Skin epidermis (tissue), 12 donors: Measurements from ENCODE around the gene ENPP7.

Experiments
- H3K27ac ChIP-seq, 21 experiments: fragments of 200-600 bp; sonication (generic) in 11 of 21; one replicate each; pipeline ENCODE4 v1.5.0; 2020; ENCODE audit warnings: mild to moderate bottlenecking in 3 of 21, inconsistent platforms in 2 of 21, moderate library complexity in 2 of 21
- H3K4me3 ChIP-seq, 7 experiments: fragments of 200-600 bp; sonication (generic) in 2 of 7; one replicate each; pipeline ENCODE4 v1.5.0; 2020; ENCODE audit warnings: inconsistent platforms in 2 of 7, mild to moderate bottlenecking in 2 of 7, moderate library complexity in 1 of 7

ENPP7 gene, protein sequence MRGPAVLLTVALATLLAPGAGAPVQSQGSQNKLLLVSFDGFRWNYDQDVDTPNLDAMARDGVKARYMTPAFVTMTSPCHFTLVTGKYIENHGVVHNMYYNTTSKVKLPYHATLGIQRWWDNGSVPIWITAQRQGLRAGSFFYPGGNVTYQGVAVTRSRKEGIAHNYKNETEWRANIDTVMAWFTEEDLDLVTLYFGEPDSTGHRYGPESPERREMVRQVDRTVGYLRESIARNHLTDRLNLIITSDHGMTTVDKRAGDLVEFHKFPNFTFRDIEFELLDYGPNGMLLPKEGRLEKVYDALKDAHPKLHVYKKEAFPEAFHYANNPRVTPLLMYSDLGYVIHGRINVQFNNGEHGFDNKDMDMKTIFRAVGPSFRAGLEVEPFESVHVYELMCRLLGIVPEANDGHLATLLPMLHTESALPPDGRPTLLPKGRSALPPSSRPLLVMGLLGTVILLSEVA

DNA sequence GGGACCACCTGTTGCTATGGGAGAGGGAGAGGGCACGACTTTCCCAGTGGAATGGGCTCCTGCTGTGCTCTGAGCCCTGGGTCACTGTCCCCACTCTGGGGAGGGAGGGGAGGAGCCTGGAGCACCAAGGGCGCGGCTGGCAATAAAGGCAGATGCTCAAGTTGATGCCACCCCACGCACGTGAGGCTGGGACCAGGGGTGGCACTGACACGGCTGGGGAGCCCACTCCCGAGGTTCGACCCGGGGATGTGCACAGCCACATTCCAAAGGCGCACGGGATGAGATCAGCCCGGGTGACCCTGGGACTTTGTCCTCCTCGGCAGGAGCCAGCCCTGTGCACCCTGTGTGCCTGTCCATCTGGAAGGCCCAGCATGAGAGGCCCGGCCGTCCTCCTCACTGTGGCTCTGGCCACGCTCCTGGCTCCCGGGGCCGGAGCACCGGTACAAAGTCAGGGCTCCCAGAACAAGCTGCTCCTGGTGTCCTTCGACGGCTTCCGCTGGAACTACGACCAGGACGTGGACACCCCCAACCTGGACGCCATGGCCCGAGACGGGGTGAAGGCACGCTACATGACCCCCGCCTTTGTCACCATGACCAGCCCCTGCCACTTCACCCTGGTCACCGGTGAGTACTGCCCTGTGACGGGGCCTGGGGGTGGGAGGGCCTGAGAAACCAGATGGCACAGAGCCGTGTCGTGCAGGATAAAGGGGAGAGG, at the start of gene ENPP7:
Gene ENPP7 (plus strand): TSS at position 175 of the 715 bp plus-strand sequence. CDS start 197 bp downstream, at position 372.
- H3K4me3 ChIP-seq = no peak within 1 kb of the TSS
- H3K27ac ChIP-seq = no peak within 1 kb of the TSS

- H3K27ac ChIP-seq = no peak overlapping the region
- H3K4me3 ChIP-seq = no peak overlapping the region
Measured at GRCh38 chr17:79681101-79681621, 49.6 kb upstream of the ENPP7 start.

DNA sequence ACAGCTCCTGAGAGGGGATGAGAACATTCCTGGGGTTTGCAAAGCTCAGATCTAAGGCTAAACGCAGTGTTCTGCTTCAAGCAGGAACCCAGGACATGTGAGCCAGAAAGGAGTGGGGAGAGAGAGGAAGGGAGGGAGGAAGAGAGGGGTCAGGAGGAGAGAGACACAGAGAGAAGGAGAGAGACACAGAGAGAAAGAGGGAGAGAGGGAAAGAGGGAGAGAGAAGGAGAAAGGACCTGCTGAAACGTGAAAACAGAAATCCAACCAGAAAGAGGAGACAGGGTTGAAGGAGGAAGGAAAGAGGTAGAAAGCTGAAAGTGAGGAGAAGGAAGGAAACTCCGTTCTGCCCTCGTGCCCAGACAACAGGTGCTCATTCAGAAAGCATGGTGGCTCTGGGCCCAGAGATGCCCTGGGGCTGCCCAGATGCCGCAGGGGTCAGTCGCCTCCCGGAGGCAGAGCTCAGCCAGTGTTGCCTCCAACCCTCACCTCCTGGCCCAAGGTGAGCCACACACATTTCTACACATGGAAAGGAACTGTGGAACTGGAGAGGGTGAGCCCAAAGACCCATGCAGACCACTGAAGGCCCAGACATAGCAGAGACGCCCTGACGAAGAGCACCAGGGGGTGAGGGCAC, 49.0 kb upstream of the ENPP7 start:
- no peak overlapping the region for H3K27ac ChIP-seq
- no peak overlapping the region for H3K4me3 ChIP-seq

DNA sequence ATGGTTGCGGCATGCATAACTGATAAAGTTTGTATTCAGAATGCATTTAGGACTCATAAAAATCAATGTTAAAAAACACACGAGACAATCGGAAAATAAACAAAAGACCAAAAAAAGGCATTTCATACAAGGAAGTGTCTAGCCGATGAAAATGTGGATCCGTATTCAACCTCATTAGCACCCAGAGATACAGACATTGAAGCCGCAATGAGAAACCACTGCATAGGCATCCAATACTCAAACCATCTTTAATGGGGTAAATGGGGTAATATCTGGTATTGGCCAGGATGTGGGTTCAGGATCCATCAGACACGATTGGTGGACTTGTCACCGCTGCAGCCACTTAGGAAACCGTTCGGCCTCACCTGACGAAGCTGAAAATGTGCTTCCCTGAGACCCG, 47.4 kb upstream of the ENPP7 start:
- H3K27ac ChIP-seq = no peak overlapping the region
- H3K4me3 ChIP-seq = no peak overlapping the region

DNA sequence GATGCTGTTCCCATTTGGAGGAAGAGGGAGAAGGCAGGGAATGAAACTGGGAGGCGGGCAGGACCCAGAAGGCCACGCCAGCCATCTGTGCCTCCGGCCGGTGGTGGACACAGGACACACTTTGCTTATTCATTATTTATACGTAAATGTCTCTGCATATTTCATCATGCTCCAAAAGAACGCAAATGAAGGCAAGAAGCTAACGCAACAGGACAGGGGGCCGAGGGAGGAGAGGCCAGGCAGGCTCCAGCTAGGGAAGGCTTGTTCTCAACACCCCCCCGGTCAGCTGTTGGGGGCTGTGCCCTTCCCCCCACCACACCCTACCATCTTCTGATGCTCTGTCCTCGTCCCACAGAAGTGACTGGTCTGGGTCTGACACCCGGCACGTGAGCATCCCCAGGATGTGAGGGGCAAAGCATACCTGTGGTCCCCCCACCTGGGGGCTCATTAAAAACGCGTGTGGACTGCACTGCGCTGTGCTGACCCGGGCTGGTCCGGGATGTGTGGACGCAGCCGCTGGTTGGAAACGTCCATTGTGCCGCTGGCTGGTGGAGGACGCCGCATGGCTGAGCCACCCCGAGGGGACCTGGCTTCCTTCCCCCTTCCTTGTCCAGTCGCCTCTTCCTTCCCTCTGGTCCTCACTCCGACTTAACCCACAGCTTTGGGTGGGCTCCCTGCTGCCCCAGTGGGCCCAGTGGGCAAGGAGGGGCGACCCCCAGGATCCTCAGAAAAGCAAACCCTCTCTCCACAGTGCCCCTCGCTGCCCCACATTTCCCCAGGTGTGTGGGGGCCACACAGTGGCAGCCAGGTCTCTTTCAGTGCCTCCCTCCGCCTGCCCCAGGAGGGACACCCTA, 46.4 kb upstream of the ENPP7 start:
- no peak overlapping the region for H3K27ac ChIP-seq
- H3K4me3 ChIP-seq = no peak overlapping the region

DNA sequence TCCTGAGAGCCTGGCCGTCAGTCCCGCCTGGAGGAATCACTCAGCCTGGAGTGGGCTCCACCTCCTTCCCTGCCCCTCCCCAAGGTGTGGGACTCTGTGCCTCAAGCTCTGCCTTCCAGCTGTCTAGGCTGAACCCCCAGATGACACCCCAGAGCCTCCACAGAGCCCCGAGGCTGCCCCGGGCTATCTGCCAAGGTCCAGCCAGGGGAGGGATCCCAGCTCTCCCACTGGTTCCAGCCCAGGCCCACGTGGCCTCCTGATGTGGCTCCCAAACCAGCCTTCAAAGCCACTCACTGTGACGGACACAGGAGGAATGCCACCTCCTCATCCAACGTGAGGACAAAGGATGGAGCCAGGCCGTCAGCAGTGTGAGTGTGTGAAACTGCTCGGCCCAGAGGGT, 45.6 kb upstream of the ENPP7 start:
- Histone ChIP-seq H3K27ac (no peak overlapping the region), H3K4me3 (no peak overlapping the region)

DNA sequence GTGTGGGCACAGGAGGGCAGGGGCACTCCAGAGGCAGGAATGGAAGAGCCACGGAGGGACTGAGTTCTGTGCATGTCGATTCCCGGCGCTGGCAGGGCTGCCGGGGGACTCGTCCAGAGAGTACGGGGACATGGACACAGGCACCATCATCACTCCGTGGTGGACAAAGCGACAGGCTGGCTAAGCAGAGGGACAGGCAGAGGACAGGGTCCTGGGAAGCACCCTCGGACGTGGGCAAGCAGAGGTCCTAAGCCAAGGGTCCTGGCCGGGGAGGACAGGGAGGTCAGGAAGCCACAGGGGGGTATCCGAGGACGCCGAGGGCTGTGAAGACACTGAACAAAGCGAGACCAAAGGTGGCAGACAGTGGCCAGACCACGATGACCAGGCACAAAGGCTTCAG, 44.3 kb upstream of the ENPP7 start:
- H3K4me3 ChIP-seq = no peak overlapping the region
- no peak overlapping the region for H3K27ac ChIP-seq

GRCh38 chr17:79690466-79690865, 40.3 kb upstream of the ENPP7 start:
- Histone ChIP-seq H3K27ac (no peak overlapping the region), H3K4me3 (no peak overlapping the region)

DNA sequence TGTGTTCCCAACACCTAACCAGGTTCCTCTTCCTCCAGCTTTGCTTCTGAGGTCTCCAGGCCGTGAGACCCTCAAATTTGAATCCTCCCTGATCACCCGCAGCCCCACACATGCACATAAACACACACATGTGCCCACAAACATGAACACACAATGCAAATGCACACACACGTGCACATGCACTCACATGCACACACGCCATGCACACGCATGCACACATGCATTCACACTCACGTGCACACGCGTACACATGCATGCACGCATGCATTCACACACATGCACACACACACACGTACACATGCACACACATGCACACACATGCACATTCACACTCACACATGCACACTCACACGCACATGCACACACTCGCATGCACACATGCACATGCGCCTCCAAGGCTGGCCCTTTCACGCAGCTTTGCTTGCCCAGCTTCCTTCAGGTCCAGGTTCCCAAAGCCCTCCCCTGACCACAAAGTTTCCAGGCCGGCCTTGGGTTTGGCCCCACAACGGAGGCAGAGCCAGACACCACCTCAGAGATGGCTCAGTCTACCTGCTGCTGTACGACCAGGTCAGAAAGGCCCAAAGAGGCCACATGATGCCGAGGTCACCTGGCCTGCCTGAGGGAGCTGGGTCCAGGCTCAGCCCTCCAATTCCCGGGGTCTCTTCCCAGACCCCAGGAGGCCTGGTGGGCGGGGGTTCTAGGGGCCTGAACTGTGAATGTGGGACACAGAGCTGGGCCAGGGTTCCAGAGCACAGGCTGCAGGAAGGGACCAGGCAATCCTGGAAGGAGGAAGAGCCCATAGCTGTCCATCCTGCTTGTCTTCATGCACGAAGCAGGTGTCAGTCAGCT, 39.5 kb upstream of the ENPP7 start:
- H3K4me3 ChIP-seq = no peak overlapping the region
- H3K27ac ChIP-seq = no peak overlapping the region

- H3K4me3 ChIP-seq = no peak overlapping the region
Measured at GRCh38 chr17:79691931-79692330, 38.8 kb upstream of the ENPP7 start.

DNA sequence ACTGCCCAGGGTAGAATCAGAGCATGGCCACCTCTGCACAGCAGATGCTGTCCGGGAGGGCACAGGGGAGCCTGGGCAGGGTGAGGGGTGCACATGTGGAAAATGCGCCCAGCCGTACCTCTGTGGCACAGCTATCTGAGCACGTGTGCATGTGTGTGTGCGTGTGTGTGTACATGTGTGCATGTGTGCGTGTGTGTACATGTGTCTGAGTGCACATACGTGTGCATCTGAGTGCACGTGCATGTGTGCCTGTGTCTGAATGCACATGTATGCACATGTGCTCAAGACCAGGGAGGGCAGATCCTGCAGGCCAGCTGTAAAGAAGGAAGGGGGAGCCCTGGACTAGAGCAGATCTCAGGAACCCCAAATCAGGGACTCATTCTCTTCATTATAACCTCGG, 37.3 kb upstream of the ENPP7 start:
- H3K4me3 ChIP-seq = no peak overlapping the region
- H3K27ac ChIP-seq = no peak overlapping the region

More at GRCh38 chr17:79691931-79692330, 38.8 kb upstream of the ENPP7 start:
- H3K27ac ChIP-seq = no peak overlapping the region

DNA sequence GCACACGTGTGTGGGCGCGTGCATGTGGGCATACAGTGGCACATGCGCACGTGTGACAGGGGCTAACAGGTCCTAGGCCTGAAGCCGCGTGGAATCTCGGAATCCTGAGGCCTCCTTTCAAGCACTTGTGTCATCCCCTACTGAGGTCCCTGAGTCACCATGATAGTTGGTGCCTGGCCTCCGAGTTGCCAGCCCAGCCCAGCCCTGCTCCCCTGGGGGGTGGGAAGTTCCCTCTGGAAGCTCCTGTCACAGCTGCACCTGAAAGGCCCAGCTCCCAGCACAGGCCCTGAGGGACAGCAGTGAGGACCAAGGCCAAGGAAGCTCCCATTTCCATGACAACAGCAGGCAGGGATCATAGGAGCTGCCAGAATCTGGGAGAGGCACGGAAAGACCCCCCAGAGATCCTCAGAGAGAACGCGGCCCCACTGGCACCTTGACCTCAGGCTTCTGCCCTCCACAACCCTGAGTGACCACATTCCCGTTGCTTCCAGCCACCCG, 35.4 kb upstream of the ENPP7 start:
- Histone ChIP-seq H3K27ac (no peak overlapping the region), H3K4me3 (no peak overlapping the region)

GRCh38 chr17:79695797-79696609, 34.7 kb upstream of the ENPP7 start:
- Histone ChIP-seq H3K4me3 (no peak overlapping the region), H3K27ac (no peak overlapping the region)

DNA sequence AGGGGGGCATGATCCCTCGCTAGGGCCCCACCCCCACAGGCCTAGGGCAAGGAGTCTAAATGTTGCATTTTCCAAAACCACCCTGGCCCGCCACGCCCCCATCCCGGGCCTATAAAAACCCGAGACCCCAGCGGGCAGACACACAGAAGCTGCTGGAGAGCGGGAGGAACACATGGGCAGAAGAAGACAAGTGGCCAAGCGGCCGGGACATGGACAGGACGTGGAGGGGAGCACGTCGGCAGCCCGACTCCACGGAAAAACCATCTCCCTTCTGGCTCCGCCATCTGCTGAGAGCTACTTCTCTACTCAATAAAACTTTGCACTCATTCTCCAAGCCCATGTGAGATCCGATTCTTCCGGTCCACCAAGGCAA, 34.1 kb upstream of the ENPP7 start:
- Histone ChIP-seq H3K4me3 (no peak overlapping the region), H3K27ac (no peak overlapping the region)

DNA sequence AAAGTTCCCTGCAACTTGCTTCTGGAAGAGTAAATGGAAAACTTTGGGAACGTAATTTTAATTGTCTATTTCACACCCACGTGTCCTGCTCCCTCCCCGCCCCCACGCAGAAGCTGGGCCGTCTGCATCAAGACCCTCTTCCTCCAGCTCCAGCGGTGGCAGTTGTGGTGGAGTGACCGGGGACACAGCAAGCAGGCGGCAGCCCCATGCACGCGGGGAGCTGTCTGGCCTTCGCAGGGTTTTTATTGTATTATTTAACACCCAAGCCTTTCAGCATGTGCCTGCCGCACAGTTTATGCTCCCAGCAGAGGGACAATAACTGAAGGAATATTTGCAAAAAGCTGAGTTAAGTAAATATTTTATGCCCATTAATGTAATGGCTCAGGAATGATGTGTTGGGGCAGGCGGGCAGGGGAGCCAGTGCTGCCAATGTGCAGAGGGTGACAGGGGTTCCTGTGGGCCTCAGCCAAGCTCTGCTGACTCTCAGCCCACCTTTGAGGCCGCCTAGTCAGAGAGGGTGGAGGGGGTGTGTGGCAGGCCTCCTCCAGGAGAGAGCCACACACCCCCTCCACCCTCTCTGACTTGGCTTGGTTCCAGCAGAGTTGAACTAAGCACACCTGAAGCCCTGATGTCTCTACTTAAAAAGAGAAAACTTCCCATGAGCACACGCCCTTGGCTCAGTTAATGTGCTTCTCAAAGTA, 32.4 kb upstream of the ENPP7 start:
- Histone ChIP-seq H3K4me3 (no peak overlapping the region), H3K27ac (no peak overlapping the region)

GRCh38 chr17:79699386-79700036, 31.2 kb upstream of the ENPP7 start:
- Histone ChIP-seq H3K4me3 (no peak overlapping the region), H3K27ac (no peak overlapping the region)

DNA sequence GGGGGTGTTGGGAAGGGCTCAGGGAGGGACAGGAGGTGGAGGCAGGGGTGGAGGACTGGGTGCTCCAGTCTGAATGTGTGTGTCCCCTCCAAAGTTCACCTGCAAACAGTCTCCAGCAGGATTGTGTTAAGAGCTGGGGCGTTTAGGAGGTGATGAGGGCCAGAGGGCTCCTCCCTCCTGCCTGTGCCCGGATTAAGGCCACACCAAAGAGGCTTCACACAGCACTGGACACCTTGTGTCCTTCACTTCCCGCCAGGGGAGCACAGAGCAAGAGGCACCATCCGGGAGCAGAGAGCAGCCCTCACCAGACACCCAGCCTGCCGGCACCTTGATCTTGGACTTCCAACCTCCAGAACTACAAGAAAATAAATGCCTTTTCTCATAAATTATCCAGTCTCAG, 30.2 kb upstream of the ENPP7 start:
- Histone ChIP-seq H3K4me3 (no peak overlapping the region), H3K27ac (no peak overlapping the region)
